Gastrocnemius medialis (tissue), 4 donors: ENCODE data around the gene COPS3. TPM values are rescaled to one million over a fixed set of nuclear protein-coding genes. Genes with fewer than 3 reads are reported as not detected.
"Not testable (repeated sequence)": the region's sequence is repeated elsewhere in the genome, so short reads cannot be mapped to it uniquely, and the experiment has no call there.

Experiments used
- ATAC-seq, 2 donors: fragments of 150-250 bp; one replicate each; pipeline ENCODE4 v1.9.1; 2016
- DNase-seq, 2 donors: peaks; one replicate each; pipeline ENCODE4 v3.0.0-alpha.2; 2019
- H3K27ac ChIP-seq, 4 donors: fragments of 200-600 bp; sonication (generic); 1 replicate in 1 of 4; 2 replicates in 3 of 4; pipeline ENCODE4 v1.5.1; 2016 to 2018; ENCODE audit warnings: mild to moderate bottlenecking in 2 of 4, moderate library complexity in 1 of 4
- H3K27me3 ChIP-seq, 3 donors: fragments of 200-600 bp; sonication (generic) in 2 of 3; 1 replicate in 1 of 3; 2 replicates in 2 of 3; pipeline versions ENCODE4 v1.5.1 to v1.6.0; 2016 to 2019; ENCODE audit warnings: mild to moderate bottlenecking in 1 of 3, moderate library complexity in 1 of 3
- H3K36me3 ChIP-seq, 2 donors: fragments of 200-600 bp; sonication (generic) in 1 of 2; one replicate each; pipeline ENCODE4 v1.5.1; 2017 to 2018
- H3K4me1 ChIP-seq, 2 donors: fragments of 200-600 bp; sonication (generic) in 1 of 2; one replicate each; pipeline ENCODE4 v1.5.1; 2016 to 2017; ENCODE audit warnings: mild to moderate bottlenecking in 2 of 2
- H3K4me3 ChIP-seq, 4 donors: fragments of 200-600 bp; sonication (generic) in 3 of 4; 1 replicate in 1 of 4; 2 replicates in 3 of 4; pipeline ENCODE4 v1.5.1; 2016 to 2019; ENCODE audit warnings: mild to moderate bottlenecking in 2 of 4
- H3K9me3 ChIP-seq, 3 donors: fragments of 200-600 bp; sonication (generic) in 2 of 3; 1 replicate in 1 of 3; 2 replicates in 2 of 3; pipeline ENCODE4 v1.5.1; 2016 to 2019
- CTCF ChIP-seq, 5 experiments: fragments of 450-650 bp in 3 of 5; fragments of 200-600 bp in 2 of 5; sonication (generic) in 2 of 5; IDR thresholded peaks in 4 of 5; conservative IDR thresholded peaks in 1 of 5; 1 replicate in 4 of 5; 2 replicates in 1 of 5; pipeline ENCODE4 v1.5.1; 2016 to 2019; ENCODE audit warnings: antibody characterized with exemption in 5 of 5, mild to moderate bottlenecking in 3 of 5, moderate library complexity in 3 of 5
- POLR2A ChIP-seq, 2 donors: fragments of 450-650 bp; IDR thresholded peaks; one replicate each; pipeline ENCODE4 v1.6.1; 2017; ENCODE audit warnings: antibody characterized with exemption in 2 of 2, mild to moderate bottlenecking in 2 of 2, moderate library complexity in 2 of 2
- in situ Hi-C, 4 donors: fragments of 200-750 bp; cut with MboI; loops; one replicate each; pipeline versions ENCODE4 v1.15.0 to v1.8.0; 2017; ENCODE audit warnings: low sequenced_read_pairs in 4 of 4
- intact Hi-C: fragments of 100-400 bp; cut with DNase I; formaldehyde crosslinking; loops from one replicate; pipeline ENCODE4 v1.15.1; 2023; ENCODE audit warnings: low total_unique reads
- total RNA-seq, 4 donors: library from RNA; depleted of rRNA; stranded (reverse); fragments of >200 nt; gene quantifications; one replicate each; pipeline versions ENCODE4 v1.1.0 to v1.2.3, GENCODE V29; 2016

Gene COPS3
- total RNA-seq, 4 donors from 2014 or later: 145 to 249 (median 175) TPM

DNA sequence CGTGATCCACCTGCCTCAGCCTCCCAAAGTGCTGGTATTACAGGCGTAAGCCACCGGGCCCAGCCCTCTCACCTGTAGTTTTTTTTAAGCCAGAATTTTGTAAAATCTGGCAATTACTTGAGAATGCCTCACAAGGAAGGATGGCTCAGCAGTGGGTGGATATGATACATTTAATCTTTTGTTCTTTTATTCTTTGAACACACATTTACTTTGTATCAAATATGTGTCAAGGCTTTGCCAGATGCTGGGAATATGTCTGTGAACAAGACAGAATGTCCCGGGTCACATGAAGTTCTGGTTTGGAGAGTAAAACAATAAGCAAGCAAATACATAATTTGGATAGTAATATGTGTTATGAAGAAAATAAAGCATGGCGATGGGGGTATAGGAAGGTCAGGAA lies 4.9 kb upstream of the COPS3 start:
- intact Hi-C loops (no loop called here), in situ Hi-C loops (loop anchor here in 1 of 4 donors (25.0 kb wide), 1 partner anchor 274 kb away; no protein-coding TSS in a partner anchor)
- DNase-seq: no peak
- TF ChIP-seq POLR2A (IDR thresholded peaks at IDR 0.05) (no peak), CTCF (IDR thresholded peaks at IDR 0.05 in 4 of 5, conservative IDR thresholded peaks at IDR 0.05 in 1 of 5) (no peak)
- Histone ChIP-seq H3K9me3 (no peaks in the 10 kb centered on the region), H3K4me1 (peaks cover 0 to 5% of the 10 kb centered on the region in 2 donors), H3K4me3 (no peak overlapping the region), H3K27me3 (no peaks in the 10 kb centered on the region), H3K36me3 (no peaks in the 10 kb centered on the region), H3K27ac (no peak overlapping the region)
- no peak for ATAC-seq

DNA sequence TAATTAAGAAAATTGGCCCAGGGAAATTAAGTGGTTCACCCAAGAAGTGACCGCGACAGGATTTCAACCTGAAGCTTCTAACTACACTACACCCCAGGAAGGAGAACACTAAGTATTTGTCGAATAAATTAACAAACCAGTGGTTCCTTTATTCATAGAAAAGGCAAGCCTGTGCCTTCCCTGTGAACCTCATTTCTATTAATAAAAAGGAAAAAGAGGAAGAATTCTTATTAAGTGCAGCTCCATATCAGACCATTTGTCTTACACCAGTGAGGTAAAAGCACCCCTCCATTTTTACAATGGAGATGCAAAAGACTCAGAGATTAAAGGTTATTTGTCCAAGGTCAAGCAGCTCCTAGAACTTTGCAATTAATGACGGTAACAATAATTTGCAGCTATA lies 1.7 kb downstream of the COPS3 start:
- Histone ChIP-seq H3K9me3 (no peaks in the 10 kb centered on the region), H3K27ac (peak overlapping the region; percentile 21 to 100 (median 98)), H3K27me3 (no peaks in the 10 kb centered on the region), H3K4me3 (peak overlapping the region in 3 of 4 donors; percentile 89 to 99 (median 96)), H3K4me1 (peaks cover 47 to 55% of the 10 kb centered on the region in 2 donors), H3K36me3 (peaks cover 0 to 5% of the 10 kb centered on the region in 2 donors)
- in situ Hi-C loops (loop anchor here in 1 of 4 donors (25.0 kb wide), 1 partner anchor 267 kb away; no protein-coding TSS in a partner anchor), intact Hi-C loops (no loop called here)
- DNase-seq: no peak
- no peak for ATAC-seq
- TF ChIP-seq CTCF (IDR thresholded peaks at IDR 0.05 in 4 of 5, conservative IDR thresholded peaks at IDR 0.05 in 1 of 5): no peak
- TF ChIP-seq POLR2A (IDR thresholded peaks at IDR 0.05): no peak

GRCh38 chr17:17277431-17277830 lies 3.6 kb downstream of the COPS3 start:
- H3K27me3 ChIP-seq, H3K9me3 ChIP-seq, intact Hi-C loops, ATAC-seq, DNase-seq, H3K4me3 ChIP-seq: not testable (repeated sequence)
- peaks cover 47 to 55% of the 10 kb centered on the region in 2 donors for H3K4me1 ChIP-seq
- H3K27ac ChIP-seq: peak overlapping the region in 2 of 4 donors; percentile 100
- in situ Hi-C loops: loop anchor here in 1 of 4 donors (25.0 kb wide), 1 partner anchor 265 kb away; no protein-coding TSS in a partner anchor
- peaks cover 0 to 24% of the 10 kb centered on the region in 2 donors for H3K36me3 ChIP-seq

DNA sequence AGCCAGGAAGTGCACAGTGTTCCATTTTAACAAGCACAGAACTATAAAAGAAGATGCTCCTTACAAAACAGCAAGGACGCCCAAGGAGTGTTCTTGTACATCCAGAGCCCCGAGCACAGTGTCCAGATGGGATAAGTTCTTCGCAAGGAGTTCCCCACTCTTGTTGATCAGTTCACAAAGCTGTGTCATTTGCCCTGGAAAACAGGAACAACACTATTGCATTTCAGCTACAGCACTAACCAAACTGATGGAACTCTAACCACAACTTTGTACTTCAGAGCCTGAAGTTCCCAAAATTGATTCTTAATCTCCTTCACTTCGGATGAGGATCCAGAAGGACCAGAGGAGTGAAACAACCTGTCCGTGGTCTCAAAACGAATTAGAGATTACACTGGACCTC lies 5.1 kb downstream of the COPS3 start:
- intact Hi-C loops: no loop called here
- DNase-seq: peak in 1 of 2 donors; percentile 14
- Histone ChIP-seq H3K9me3 (no peaks in the 10 kb centered on the region), H3K36me3 (peaks cover 0 to 28% of the 10 kb centered on the region in 2 donors), H3K4me3 (no peak overlapping the region), H3K27ac (peak overlapping the region; percentile 77 to 100 (median 90)), H3K4me1 (peaks cover 47 to 50% of the 10 kb centered on the region in 2 donors), H3K27me3 (no peaks in the 10 kb centered on the region)
- peak in 1 of 2 donors; percentile 46 for ATAC-seq
- in situ Hi-C loops: loop anchor here in 1 of 4 donors (25.0 kb wide), 1 partner anchor 264 kb away; no protein-coding TSS in a partner anchor
- TF ChIP-seq CTCF (IDR thresholded peaks at IDR 0.05 in 4 of 5, conservative IDR thresholded peaks at IDR 0.05 in 1 of 5) (no peak), POLR2A (IDR thresholded peaks at IDR 0.05) (no peak)

GRCh38 chr17:17269926-17270773 lies 10.9 kb downstream of the COPS3 start:
- peaks cover 4 to 7% of the 10 kb centered on the region in 2 donors for H3K4me1 ChIP-seq
- intact Hi-C loops (no loop called here), in situ Hi-C loops (no loop called here)
- peaks cover 0 to 87% of the 10 kb centered on the region in 2 donors for H3K36me3 ChIP-seq
- H3K27ac ChIP-seq: no peak overlapping the region
- H3K4me3 ChIP-seq: no peak overlapping the region
- no peaks in the 10 kb centered on the region for H3K27me3 ChIP-seq
- no peak for TF ChIP-seq CTCF (IDR thresholded peaks at IDR 0.05 in 4 of 5, conservative IDR thresholded peaks at IDR 0.05 in 1 of 5)
- no peak for TF ChIP-seq POLR2A (IDR thresholded peaks at IDR 0.05)
- ATAC-seq: no peak
- DNase-seq: no peak
- H3K9me3 ChIP-seq: no peaks in the 10 kb centered on the region
